ENCODE measurements around the gene HAAO.

Gene HAAO

DNA sequence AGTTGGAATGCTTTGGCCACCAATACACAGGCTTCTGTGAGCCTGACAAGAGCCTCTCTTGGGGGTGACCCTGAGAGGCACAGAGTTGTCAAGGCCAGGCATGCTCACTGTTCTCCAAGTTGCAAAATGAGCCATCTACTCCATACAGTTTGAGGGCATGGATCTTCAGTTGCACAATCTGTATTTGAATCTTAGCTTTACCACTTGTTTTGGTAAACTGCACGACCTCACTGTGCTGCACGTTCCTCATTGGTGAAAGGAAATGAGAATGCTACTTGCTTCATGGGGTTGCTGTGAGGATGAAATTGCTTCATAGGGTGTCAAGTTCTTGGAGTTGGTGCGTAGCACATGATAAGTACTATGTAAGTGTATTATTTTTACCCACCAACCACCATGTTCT lies 12.0 kb upstream of the HAAO start:
- Histone ChIP-seq H3K9me3 (ENCODE audit: control insufficient read depth in 2 of 2, low read length in 2 of 2) (no peaks in the 10 kb centered on the region), H3K4me1 (ENCODE audit: control insufficient read depth in 2 of 2, insufficient read depth in 2 of 2, low read length in 2 of 2) (peaks cover 4 to 5% of the 10 kb centered on the region in 2 donors), H3K9ac (ENCODE audit: low read depth in 1 of 2, low read length in 2 of 2) (no peak overlapping the region), H3K4me3 (ENCODE audit: low read length in 2 of 2) (no peak overlapping the region), H3K27ac (ENCODE audit: low read depth in 2 of 2, low read length in 2 of 2) (no peak overlapping the region), H3K27me3 (ENCODE audit: control insufficient read depth in 2 of 2, insufficient read depth in 2 of 2, low read length in 2 of 2) (no peaks in the 10 kb centered on the region), H3K36me3 (ENCODE audit: control insufficient read depth in 2 of 2, insufficient read depth in 2 of 2, low read length in 2 of 2) (no peaks in the 10 kb centered on the region)

DNA sequence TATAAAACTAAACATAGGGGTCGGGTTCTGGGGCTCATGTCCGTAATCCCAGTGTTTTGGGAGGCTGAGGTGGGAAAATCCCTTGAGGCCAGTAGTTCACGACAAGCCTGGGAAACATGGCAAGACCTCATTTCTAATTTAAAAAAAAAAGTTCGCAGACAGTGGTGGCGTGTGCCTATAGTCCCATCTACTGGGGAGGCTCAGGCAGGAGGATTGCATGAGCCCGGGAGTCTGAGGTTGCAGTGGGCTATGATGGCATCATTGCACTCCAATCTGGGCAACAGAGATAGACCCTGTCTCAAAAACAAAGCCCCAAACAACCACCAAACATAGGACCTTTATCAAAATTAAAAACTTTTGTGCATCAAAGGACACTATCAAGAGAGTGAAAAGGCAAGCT lies 9.8 kb upstream of the HAAO start:
- Histone ChIP-seq H3K27ac (ENCODE audit: low read depth in 2 of 2, low read length in 2 of 2) (no peak overlapping the region), H3K36me3 (ENCODE audit: control insufficient read depth in 2 of 2, insufficient read depth in 2 of 2, low read length in 2 of 2) (no peaks in the 10 kb centered on the region), H3K9me3 (ENCODE audit: control insufficient read depth in 2 of 2, low read length in 2 of 2) (no peaks in the 10 kb centered on the region), H3K4me3 (ENCODE audit: low read length in 2 of 2) (no peak overlapping the region), H3K27me3 (ENCODE audit: control insufficient read depth in 2 of 2, insufficient read depth in 2 of 2, low read length in 2 of 2) (no peaks in the 10 kb centered on the region), H3K4me1 (ENCODE audit: control insufficient read depth in 2 of 2, insufficient read depth in 2 of 2, low read length in 2 of 2) (no peaks in the 10 kb centered on the region), H3K9ac (ENCODE audit: low read depth in 1 of 2, low read length in 2 of 2) (no peak overlapping the region)

DNA sequence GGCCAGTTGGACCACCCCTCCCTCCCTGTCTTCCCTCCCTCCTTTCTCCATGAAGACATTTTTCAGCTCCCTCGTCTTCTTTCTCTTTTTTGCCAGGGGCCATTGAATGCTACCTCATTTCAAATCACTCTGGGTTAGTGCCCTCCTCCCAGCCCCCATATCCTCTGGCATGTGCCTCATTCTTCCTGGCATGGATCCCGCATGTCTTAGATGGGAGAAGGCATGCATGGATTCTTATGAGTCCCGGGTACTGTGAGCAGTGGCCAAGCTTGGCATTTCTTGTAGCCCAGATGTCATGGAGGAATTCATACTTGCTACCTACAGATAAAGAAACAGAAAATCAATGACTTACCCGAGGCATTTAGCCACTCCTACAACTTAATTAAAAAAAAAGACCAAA lies 9.0 kb upstream of the HAAO start:
- Histone ChIP-seq H3K9ac (ENCODE audit: low read depth in 1 of 2, low read length in 2 of 2) (no peak overlapping the region), H3K4me3 (ENCODE audit: low read length in 2 of 2) (no peak overlapping the region), H3K9me3 (ENCODE audit: control insufficient read depth in 2 of 2, low read length in 2 of 2) (no peaks in the 10 kb centered on the region), H3K27ac (ENCODE audit: low read depth in 2 of 2, low read length in 2 of 2) (no peak overlapping the region), H3K27me3 (ENCODE audit: control insufficient read depth in 2 of 2, insufficient read depth in 2 of 2, low read length in 2 of 2) (no peaks in the 10 kb centered on the region), H3K36me3 (ENCODE audit: control insufficient read depth in 2 of 2, insufficient read depth in 2 of 2, low read length in 2 of 2) (no peaks in the 10 kb centered on the region), H3K4me1 (ENCODE audit: control insufficient read depth in 2 of 2, insufficient read depth in 2 of 2, low read length in 2 of 2) (no peaks in the 10 kb centered on the region)

DNA sequence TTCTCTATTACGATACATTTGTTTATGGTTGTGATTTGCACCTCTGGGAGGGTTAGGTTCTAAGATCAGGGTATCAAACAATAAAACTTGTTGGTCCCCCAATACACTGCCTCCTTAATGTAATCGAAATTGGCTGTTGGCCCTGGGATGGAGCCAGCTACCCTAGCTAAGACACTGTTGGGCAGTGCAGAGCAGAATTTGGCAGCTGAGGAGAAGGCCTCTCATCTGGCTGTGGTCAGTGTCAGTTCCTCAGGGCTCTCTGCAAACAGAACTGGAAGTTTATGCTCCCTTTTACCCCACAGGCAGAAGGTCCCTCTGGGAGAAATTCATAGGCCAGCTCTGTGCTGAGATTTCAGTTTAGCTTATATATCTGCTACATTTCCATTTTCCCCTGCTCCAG lies 8.6 kb upstream of the HAAO start:
- no peak overlapping the region for H3K27ac ChIP-seq (ENCODE audit: low read depth in 2 of 2, low read length in 2 of 2)
- H3K4me3 ChIP-seq (ENCODE audit: low read length in 2 of 2), result no peak overlapping the region
- no peaks in the 10 kb centered on the region for H3K9me3 ChIP-seq (ENCODE audit: control insufficient read depth in 2 of 2, low read length in 2 of 2)

DNA sequence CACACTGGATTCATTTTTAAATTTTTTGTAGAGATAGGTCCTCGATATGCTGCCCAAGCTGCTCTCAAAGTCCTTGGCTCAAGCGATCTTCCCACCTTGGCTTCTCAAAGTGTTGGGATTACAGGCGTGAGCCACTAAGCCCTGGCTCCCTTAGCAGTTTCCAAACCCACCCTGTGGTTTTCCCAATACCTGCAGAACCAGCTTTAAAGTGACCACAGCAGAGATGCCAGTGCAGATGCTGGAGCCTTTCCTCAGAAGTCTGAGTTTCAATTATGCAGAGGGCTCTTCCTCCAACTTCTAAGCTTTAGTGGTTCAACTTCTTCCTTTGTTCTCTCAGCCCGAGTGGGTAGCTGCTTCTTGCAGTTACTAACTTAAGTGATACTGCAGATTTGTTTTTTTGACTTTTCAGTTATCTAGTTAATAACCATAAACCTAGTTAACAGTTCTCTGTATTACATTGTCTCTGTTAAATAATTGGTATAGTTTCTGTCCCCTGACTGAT lies 8.1 kb upstream of the HAAO start:
- no peak overlapping the region for H3K9ac ChIP-seq (ENCODE audit: low read depth in 1 of 2, low read length in 2 of 2)
- no peaks in the 10 kb centered on the region for H3K36me3 ChIP-seq (ENCODE audit: control insufficient read depth in 2 of 2, insufficient read depth in 2 of 2, low read length in 2 of 2)
- no peaks in the 10 kb centered on the region for H3K4me1 ChIP-seq (ENCODE audit: control insufficient read depth in 2 of 2, insufficient read depth in 2 of 2, low read length in 2 of 2)
- no peak overlapping the region for H3K4me3 ChIP-seq (ENCODE audit: low read length in 2 of 2)
- no peak overlapping the region for H3K27ac ChIP-seq (ENCODE audit: low read depth in 2 of 2, low read length in 2 of 2)
- no peaks in the 10 kb centered on the region for H3K9me3 ChIP-seq (ENCODE audit: control insufficient read depth in 2 of 2, low read length in 2 of 2)
- no peaks in the 10 kb centered on the region for H3K27me3 ChIP-seq (ENCODE audit: control insufficient read depth in 2 of 2, insufficient read depth in 2 of 2, low read length in 2 of 2)

More for the DNA sequence above, 8.6 kb upstream of the HAAO start:
- no peaks in the 10 kb centered on the region for H3K4me1 ChIP-seq (ENCODE audit: control insufficient read depth in 2 of 2, insufficient read depth in 2 of 2, low read length in 2 of 2)
- H3K36me3 ChIP-seq (ENCODE audit: control insufficient read depth in 2 of 2, insufficient read depth in 2 of 2, low read length in 2 of 2), result no peaks in the 10 kb centered on the region
- H3K9ac ChIP-seq (ENCODE audit: low read depth in 1 of 2, low read length in 2 of 2), result no peak overlapping the region
- H3K27me3 ChIP-seq (ENCODE audit: control insufficient read depth in 2 of 2, insufficient read depth in 2 of 2, low read length in 2 of 2), result no peaks in the 10 kb centered on the region

DNA sequence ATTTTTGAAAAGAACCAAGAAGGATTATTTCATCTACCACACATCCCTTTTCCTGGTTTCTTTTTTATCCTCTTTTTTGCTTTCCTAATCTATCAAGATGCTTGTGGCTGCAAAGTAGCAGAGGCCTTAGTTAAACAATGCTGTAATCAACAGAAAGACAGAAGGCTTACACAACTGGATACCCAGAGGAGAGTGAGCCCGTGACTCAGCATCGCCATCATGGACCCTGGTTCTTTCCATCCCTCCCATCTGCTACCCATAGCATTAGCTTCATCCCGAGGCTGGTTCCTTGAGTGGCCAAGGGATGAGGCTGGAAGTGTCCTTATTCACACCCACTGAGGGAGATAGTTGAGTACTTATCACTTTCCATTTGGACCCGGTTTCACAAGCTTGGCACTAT lies 7.5 kb upstream of the HAAO start:
- Histone ChIP-seq H3K4me1 (ENCODE audit: control insufficient read depth in 2 of 2, insufficient read depth in 2 of 2, low read length in 2 of 2) (no peaks in the 10 kb centered on the region), H3K9ac (ENCODE audit: low read depth in 1 of 2, low read length in 2 of 2) (no peak overlapping the region), H3K27me3 (ENCODE audit: control insufficient read depth in 2 of 2, insufficient read depth in 2 of 2, low read length in 2 of 2) (no peaks in the 10 kb centered on the region), H3K36me3 (ENCODE audit: control insufficient read depth in 2 of 2, insufficient read depth in 2 of 2, low read length in 2 of 2) (no peaks in the 10 kb centered on the region), H3K9me3 (ENCODE audit: control insufficient read depth in 2 of 2, low read length in 2 of 2) (no peaks in the 10 kb centered on the region), H3K27ac (ENCODE audit: low read depth in 2 of 2, low read length in 2 of 2) (no peak overlapping the region), H3K4me3 (ENCODE audit: low read length in 2 of 2) (no peak overlapping the region)

DNA sequence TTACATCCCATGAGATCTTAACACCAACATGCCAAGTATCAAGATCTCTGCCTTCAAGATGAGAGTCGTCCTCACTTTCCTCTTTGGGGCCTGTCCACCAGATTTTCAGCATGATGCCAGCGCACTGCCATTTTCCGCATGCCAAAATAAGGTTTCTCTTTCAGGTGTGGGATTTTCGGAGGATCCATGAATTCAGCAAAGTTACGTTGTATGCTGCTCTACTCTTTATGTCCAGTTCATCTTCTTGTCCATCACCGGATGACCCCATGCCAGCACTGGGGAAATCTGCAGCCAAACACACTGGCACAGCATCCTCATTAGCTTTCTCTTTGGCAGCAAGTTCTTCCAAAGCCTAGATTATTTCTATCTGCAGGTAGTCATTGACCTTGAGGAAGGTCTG lies 4.9 kb upstream of the HAAO start:
- Histone ChIP-seq H3K9ac (ENCODE audit: low read depth in 1 of 2, low read length in 2 of 2) (no peak overlapping the region), H3K4me3 (ENCODE audit: low read length in 2 of 2) (no peak overlapping the region), H3K36me3 (ENCODE audit: control insufficient read depth in 2 of 2, insufficient read depth in 2 of 2, low read length in 2 of 2) (no peaks in the 10 kb centered on the region), H3K4me1 (ENCODE audit: control insufficient read depth in 2 of 2, insufficient read depth in 2 of 2, low read length in 2 of 2) (peaks cover 4% of the 10 kb centered on the region in 2 donors), H3K27me3 (ENCODE audit: control insufficient read depth in 2 of 2, insufficient read depth in 2 of 2, low read length in 2 of 2) (no peaks in the 10 kb centered on the region), H3K9me3 (ENCODE audit: control insufficient read depth in 2 of 2, low read length in 2 of 2) (no peaks in the 10 kb centered on the region), H3K27ac (ENCODE audit: low read depth in 2 of 2, low read length in 2 of 2) (no peak overlapping the region)

DNA sequence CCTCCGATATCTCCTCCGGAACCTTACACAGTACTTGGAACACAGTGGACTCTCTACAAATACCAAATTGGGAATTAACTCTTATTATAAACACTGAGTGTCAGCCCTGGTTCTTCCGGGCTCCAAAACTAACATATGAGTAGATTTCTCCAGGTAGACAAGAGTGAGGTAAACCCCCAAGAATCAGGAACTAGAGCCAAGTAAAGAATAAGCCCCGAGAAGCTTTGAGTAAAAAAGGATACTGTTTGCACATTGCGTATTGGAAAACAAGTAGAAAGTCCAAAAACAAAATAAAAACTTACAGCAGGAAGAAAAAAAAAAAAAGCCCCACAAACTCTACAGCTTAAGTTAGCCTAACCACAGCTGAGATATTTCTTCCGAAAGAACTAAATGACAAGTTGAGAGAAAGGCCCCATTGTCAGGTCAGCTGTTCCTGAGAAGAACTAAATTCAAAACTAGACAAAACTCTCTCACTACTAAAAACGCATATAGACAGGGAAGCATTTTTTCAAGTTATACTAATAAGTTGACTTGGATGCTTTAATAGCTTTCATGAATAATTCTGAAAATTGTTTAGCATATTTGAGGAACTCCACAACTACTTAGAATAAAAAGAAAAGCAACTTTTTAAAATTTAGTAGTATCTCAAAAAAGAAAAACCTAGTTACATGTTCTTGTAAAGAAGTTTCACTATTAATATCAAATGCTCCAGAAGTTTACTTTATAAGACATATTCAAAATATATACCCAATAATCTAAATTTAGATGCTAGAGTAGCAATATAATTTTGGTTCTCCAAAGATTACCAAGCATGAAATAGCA lies 4.3 kb upstream of the HAAO start:
- Histone ChIP-seq H3K27me3 (ENCODE audit: control insufficient read depth in 2 of 2, insufficient read depth in 2 of 2, low read length in 2 of 2) (no peaks in the 10 kb centered on the region), H3K36me3 (ENCODE audit: control insufficient read depth in 2 of 2, insufficient read depth in 2 of 2, low read length in 2 of 2) (no peaks in the 10 kb centered on the region), H3K4me1 (ENCODE audit: control insufficient read depth in 2 of 2, insufficient read depth in 2 of 2, low read length in 2 of 2) (peaks cover 8 to 10% of the 10 kb centered on the region in 2 donors), H3K9ac (ENCODE audit: low read depth in 1 of 2, low read length in 2 of 2) (no peak overlapping the region), H3K4me3 (ENCODE audit: low read length in 2 of 2) (no peak overlapping the region), H3K27ac (ENCODE audit: low read depth in 2 of 2, low read length in 2 of 2) (peak overlapping the region in 1 of 2 donors; percentile 10), H3K9me3 (ENCODE audit: control insufficient read depth in 2 of 2, low read length in 2 of 2) (no peaks in the 10 kb centered on the region)

DNA sequence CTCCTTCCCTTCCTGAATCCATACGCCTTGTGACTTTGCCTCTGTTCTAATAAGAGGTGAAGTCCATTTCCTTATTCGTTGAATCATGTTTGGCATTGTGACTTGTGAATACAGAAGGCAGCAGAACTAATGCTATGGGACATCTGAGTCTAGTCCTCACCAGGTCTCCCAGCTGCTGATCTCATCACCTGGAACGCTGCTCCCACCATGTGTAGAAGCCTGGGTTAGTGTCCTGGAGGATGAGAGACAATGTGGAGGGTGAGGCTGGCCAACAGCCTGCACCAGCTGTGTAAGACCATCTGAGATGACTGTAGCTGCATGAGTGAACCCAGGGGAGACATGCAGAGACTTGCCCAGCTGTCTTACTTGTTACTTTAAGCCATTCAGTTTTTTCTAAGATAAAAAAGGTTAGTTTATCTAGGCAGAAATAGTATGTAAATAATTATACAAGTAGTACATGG lies 3.5 kb upstream of the HAAO start:
- Histone ChIP-seq H3K9me3 (ENCODE audit: control insufficient read depth in 2 of 2, low read length in 2 of 2) (no peaks in the 10 kb centered on the region), H3K27me3 (ENCODE audit: control insufficient read depth in 2 of 2, insufficient read depth in 2 of 2, low read length in 2 of 2) (no peaks in the 10 kb centered on the region), H3K9ac (ENCODE audit: low read depth in 1 of 2, low read length in 2 of 2) (no peak overlapping the region), H3K36me3 (ENCODE audit: control insufficient read depth in 2 of 2, insufficient read depth in 2 of 2, low read length in 2 of 2) (no peaks in the 10 kb centered on the region), H3K4me1 (ENCODE audit: control insufficient read depth in 2 of 2, insufficient read depth in 2 of 2, low read length in 2 of 2) (peaks cover 10 to 16% of the 10 kb centered on the region in 2 donors), H3K27ac (ENCODE audit: low read depth in 2 of 2, low read length in 2 of 2) (peak overlapping the region in 1 of 2 donors; percentile 10), H3K4me3 (ENCODE audit: low read length in 2 of 2) (no peak overlapping the region)

DNA sequence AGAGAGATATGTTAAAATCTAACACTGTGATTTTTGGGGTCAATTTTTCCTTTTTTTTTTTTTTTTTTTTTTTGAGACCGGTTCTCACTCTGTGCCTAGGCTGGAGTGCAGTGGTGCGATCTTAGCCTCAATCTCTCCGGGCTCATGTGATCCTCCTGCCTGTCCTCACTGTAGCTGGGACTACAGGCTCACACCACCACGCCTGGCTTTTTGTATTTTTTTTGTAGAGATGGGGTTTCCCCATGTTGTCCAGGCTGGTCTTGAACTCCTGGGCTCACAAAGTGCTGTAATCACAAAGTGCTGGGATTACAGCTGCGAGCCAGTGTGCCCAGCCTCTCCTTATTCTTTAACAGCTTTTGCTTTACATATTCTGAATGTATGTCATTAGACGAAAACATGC lies 2.9 kb upstream of the HAAO start:
- H3K4me3 ChIP-seq (ENCODE audit: low read length in 2 of 2), result no peak overlapping the region
- no peak overlapping the region for H3K9ac ChIP-seq (ENCODE audit: low read depth in 1 of 2, low read length in 2 of 2)
- no peaks in the 10 kb centered on the region for H3K9me3 ChIP-seq (ENCODE audit: control insufficient read depth in 2 of 2, low read length in 2 of 2)
- H3K4me1 ChIP-seq (ENCODE audit: control insufficient read depth in 2 of 2, insufficient read depth in 2 of 2, low read length in 2 of 2), result peaks cover 10 to 16% of the 10 kb centered on the region in 2 donors
- no peaks in the 10 kb centered on the region for H3K36me3 ChIP-seq (ENCODE audit: control insufficient read depth in 2 of 2, insufficient read depth in 2 of 2, low read length in 2 of 2)
- no peaks in the 10 kb centered on the region for H3K27me3 ChIP-seq (ENCODE audit: control insufficient read depth in 2 of 2, insufficient read depth in 2 of 2, low read length in 2 of 2)
- peak overlapping the region in 1 of 2 donors; percentile 11 for H3K27ac ChIP-seq (ENCODE audit: low read depth in 2 of 2, low read length in 2 of 2)

All from mucosa of rectum (tissue), 2 donors.